ENCODE data around the gene SMOC1.

GRCh38 chr14:69938751-69939150 is 59.5 kb downstream of the SMOC1 start:
- TF ChIP-seq CTCF (IDR thresholded peaks at IDR 0.05; ENCODE audit: control extremely low read depth in 1 of 3, insufficient read depth in 1 of 3, low read depth in 1 of 3, low read length in 3 of 3) (no peak), CHD1 (IDR thresholded peaks at IDR 0.05; ENCODE audit: low read depth, low read length) (no peak), CREB1 (IDR thresholded peaks at IDR 0.05) (no peak), POLR2AphosphoS5 (IDR thresholded peaks at IDR 0.05; ENCODE audit: low read depth, low read length) (no peak), TBP (IDR thresholded peaks at IDR 0.05; ENCODE audit: low read depth, low read length) (no peak), TEAD4 (IDR thresholded peaks at IDR 0.05; ENCODE audit: low read depth, low read length) (no peak), EZH2 (IDR thresholded peaks at IDR 0.05; ENCODE audit: low read depth, low read length, severe bottlenecking) (no peak), MAX (IDR thresholded peaks at IDR 0.05) (no peak), RNF2 (IDR thresholded peaks at IDR 0.05; ENCODE audit: borderline replicate concordance, low read depth, low read length, missing control alignments, poor library complexity, severe bottlenecking) (no peak), ZNF274 (IDR thresholded peaks at IDR 0.05; ENCODE audit: borderline replicate concordance, extremely low read depth, low read length) (no peak), SP4 (IDR thresholded peaks at IDR 0.05; ENCODE audit: low read length) (no peak)

Data from H1 (cell line).